GM12891 (cell line): ENCODE data around the gene S1PR5.

Experiments used
- POLR2A ChIP-seq: IDR thresholded peaks from 2 replicates; pipeline ENCODE4 v1.6.1; 2011; ENCODE audit warnings: low read depth, low read length, control low read depth
- POLR2AphosphoS5 ChIP-seq: IDR thresholded peaks from 2 replicates; pipeline ENCODE4 v1.6.1; 2011; ENCODE audit warnings: low read depth, low read length, control low read depth

GRCh38 chr19:10508036-10508435 is 9.2 kb downstream of the S1PR5 start:
- TF ChIP-seq POLR2A (no peak), POLR2AphosphoS5 (no peak)
